CD4-positive, alpha-beta T cell treated with Interleukin-15 for 4 hours (primary cell): Measurements from ENCODE around the gene CRAT.

Source experiments
- DNase-seq: peaks from one replicate; pipeline ENCODE4 v3.0.0-alpha.2; 2020; ENCODE audit warnings: low spot score

The CRAT gene

DNA sequence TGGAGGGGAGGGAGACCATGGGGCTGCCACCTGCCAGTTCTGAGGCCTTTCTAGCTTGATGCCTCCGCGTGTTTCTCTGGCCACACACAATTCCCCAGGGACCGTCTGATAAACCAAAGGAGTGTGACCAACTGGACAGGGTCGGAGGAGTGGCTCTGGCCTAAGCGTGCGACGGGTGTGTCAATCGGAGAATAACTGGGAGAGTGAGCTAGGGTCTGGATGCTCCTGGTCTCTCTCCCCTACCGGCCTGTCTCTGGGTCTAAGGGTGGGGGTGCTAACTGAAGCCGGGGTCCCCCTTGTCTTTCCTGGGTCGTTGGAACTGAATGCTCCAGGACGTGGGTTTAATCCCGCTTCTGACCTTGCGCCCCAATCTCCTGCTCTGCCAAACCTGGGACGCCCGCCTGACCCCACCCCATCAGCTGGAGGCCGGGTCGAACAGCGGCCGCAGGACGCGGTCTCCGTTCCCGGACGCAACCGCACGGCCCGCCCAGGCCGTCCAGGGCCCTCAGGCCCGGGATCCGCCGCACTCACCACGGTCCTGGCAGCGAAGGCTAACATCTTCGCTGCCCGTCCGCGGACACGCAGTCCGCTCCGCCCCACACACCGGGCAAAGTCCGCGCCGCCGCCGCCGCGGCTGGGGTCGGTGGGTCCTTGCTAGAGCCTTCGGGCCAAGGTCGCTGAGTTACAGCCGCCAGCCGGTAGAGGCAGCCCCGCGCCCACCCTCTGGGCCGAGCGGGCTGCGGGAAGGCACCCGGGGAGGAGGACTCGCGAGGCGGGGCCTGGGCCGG, 447 bp downstream of the CRAT start:
- no peak for DNase-seq

DNA sequence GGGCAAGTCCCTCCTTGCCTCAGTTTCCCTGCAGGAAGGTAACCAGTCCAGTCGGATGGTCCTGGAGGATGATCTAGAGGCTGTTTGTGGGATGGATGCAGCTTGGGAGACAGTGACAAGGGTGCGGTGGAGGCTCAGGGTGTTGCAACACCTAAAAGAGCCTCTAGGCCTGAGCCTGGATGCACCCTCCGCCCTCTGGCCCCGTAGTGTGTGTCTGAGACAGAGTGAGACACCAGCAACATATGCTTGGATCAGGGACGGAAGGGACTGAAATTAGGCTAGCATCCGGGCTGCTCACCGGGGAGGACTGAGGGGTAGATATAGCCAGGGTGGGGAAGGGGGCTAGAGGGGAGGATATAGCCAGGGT, 1.1 kb downstream of the CRAT start:
- no peak for DNase-seq

DNA sequence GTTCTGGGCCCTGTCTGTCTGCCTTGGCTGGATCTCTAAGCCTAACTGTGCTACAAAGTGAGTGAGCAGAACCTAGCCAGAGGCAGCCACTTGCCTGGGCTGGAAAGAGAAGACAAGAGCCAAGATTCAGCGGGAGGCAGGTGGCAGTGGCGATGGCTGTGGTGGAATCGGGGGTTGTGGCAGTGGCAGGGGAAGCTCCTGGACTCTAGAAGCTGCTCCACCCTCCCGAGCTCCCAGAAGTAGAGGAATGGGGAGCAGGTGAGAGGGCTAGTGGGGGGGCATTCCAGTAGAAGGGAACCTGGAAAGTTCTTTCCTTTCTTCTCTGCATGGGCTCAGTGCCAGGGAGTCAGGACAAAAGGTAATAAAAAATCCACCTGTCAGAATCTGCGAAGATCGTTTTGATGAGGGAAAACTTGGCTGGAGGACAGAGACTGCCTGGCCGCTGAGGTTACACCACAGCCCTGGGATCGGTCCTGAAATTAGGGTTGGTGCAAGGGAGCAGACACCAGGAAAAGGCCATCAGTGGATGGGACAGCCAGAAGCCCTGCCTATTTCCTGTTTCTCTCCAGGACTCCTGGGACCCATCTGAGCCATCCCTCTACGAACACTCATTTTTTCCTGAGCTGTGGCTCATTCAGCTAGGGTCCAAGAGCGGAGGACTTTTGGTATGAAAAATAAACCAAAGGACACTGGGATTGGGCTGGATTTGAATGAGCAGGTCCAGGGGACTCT, 1.6 kb downstream of the CRAT start:
- no peak for DNase-seq

DNA sequence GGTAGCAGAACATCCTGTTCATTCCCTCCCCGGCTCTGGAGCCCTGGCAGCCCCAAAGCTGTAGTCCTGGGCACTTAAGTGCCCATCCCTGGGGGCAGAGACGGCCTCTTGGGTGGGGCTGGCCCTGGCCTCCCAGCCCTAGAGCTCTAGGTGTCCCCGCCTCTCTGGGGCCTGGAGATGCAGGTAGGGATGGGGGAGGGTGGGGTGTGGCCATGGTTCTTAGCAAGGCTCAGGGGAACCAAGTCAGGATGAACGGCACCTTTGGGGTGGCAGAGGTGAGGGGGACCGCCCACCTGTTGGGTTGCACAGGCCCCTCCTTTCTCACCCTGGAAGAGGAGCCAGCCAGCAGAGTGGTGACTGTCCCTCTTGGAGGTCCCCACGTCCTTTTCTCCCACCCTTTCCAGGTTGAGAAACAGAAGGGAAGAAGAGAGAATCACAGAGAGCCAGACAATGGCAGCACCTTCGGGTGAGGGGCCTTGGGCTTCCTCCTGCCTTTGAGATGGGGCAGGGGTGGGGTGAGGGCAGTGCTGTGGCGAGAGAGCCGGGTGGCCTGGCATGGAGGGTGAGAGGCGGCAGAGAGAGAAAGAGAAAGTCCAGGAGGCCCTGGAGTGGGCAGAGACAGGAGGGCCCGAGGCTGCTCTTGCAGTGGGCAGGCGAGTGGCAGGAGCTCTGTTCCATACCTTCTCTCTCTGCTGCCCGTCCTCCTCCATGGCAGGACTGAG, 2.3 kb downstream of the CRAT start:
- no peak for DNase-seq

DNA sequence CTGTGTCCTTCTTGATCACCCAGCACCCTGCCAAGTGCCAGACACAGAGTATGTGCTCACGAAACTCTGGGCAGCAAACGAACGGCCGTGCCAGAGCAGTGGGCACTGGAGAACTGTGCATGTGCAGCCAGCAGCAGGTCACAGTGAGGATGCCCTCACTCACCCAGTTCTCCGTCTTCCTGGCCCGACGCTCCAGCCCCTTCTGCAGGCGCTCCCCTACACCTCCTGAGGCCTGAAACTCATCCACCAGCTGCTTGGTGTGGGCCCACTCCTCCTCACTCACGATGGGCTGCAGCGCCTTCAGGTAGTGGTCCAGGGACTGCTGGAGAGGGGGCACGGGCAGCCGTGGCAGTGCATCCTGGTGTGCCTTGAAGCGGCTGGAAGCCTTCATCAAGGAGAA, 2.9 kb downstream of the CRAT start:
- DNase-seq = no peak

DNA sequence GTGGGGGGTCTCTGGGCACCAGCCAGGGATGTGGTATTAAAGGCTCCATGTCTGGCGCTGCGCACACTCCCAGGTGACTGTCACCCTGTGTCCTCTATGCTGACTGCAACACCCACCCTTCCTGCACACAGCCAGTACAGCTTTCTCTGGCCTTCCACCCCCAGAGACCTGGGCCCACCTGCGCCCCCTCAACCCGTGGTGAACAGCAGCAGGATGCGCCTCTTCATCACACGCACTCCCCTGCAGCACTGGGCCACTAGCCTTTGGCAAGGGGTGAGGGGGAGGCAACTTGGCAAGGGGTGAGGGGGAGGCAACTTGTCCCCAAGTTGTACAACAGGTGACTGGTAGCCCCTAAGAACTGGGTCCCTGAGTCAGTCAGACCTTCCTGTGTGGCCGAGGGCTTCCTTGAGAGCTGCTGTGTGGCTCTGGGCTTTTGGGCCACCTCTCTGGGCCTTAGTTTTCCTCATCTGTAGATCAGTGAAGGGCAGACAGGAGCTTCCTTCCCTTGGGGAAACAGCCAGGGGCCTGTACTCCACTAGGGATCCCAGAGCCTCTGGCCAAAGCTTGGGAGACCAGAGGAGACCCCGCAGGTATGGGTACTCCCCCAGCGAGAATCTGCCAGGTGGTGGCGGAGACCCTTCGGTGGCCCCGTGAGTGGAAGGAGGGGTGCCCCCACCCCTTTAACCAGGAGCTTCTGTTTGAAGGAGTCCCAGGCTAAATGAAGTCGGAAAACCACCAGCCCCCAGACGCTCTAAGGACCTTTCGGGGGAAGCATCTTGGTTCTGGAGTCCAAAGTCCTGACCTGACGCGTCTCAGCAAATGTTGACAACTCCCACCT, 4.5 kb downstream of the CRAT start:
- DNase-seq = no peak

DNA sequence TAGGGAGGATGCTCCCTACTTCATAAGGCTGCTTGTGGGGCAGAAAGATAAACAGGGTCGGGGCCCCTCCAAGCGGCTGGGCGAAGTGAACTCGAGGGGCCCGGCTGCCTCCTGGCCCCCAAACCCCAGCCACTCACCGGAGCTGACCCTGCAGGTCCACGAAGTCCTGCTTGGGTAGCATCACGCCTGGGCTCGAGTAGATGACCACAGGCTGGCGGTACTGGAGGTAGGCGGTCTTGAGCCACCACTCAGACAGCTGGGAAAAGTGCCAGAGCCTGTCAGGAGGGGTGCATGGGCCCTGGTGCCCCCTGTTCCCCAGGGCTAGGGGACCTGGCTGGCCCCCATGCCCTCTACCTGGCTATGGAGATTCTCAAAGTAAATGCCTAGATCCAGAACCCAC, 6.5 kb downstream of the CRAT start:
- DNase-seq = no peak

DNA sequence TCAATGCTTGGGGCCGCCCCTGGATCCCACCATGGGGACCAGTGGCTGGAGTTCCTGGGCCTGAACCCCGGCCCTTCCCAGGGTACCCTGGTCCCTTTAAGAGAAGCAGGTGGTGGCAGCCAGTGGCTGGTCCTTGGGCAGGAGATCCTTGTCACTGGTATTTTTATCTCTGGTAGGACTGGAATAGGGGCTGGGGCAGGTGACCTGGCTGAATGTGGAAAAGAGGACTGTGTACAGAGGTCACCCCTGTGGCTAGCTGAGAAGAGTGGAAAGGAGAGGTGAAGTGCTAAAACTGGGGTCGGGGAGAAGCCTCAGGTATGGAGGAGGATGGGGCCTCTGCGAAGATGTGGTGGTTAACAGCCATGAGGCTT, 7.0 kb downstream of the CRAT start:
- DNase-seq = no peak

DNA sequence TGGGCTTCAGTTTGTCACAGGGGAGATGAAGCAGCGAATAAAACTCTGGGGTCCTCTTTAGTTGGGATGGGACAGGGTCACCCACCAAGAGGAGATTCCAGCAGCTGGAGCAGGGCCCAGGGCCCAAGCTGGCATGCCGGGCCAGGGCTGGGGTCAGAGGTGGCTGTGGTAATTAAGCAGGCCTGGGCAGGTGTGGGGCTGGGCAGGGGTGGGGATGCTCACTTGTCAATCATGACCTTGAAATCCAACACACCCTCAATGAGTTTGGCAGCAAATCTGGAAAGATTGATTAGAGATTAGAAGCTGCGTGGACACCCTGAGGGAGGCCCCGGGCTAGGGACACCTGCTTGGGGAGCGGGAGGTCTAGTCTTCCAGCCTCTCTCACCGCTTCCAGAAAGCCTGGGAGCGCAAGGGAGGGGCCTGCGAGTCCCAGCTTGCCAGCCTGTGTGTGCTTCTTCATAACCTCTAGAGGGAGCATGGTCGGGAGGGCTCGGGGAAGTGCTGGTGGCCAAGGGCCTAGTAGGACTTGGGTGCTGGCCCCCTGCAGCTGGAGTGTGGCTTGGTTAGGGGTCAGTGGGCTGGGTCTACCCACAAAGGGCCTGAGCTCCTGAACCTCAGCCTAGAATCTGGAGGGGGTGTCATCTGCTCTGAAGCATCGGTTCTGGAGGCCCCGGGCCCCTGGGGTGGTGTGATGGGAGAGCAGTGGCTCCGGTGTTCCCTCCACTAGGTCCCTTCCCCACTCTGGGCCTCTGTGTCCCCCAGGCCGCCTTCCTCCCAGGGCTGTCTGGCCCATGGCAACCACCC, 7.6 kb downstream of the CRAT start:
- DNase-seq = no peak

DNA sequence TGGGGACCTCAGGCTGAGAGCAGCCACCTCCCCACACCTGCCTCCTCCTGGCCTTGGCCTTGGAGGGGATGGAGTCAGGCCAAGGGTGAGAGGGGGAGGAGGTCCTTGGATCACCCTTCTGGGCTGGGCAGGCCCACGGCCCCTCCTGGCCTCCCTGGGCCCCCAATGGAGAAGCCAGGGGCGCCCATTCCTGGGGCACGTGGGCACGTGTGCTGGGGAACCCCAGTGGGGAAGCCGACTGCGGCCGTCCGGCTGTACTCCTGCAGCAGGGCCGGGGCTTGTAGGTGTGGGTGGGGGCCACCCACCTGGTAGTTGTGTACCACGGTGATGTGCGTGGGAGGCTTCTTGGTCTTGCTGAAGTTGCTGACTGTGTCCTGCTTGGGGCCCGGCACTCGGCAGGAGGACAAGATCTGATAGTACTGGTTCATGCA, 8.5 kb downstream of the CRAT start:
- no peak for DNase-seq

DNA sequence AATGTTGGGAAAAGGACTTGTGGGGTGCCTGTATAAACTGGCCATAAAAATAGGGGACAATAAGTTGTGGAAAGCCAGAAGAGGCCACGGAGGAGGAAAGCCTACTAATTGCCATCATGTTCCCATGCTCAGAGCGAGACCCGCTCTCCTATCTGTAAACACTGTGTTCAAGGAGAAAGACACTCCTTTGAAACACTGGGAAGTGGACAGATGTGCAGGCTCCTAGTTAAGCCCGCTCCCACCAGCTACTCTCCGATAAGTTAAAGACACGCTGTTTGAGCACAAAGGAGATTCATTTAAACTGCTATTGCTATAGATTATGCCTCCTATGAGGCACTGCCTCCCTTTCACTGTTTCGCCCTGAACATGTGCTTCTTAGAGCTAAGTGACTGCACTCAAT, 9.3 kb downstream of the CRAT start:
- DNase-seq = no peak

DNA sequence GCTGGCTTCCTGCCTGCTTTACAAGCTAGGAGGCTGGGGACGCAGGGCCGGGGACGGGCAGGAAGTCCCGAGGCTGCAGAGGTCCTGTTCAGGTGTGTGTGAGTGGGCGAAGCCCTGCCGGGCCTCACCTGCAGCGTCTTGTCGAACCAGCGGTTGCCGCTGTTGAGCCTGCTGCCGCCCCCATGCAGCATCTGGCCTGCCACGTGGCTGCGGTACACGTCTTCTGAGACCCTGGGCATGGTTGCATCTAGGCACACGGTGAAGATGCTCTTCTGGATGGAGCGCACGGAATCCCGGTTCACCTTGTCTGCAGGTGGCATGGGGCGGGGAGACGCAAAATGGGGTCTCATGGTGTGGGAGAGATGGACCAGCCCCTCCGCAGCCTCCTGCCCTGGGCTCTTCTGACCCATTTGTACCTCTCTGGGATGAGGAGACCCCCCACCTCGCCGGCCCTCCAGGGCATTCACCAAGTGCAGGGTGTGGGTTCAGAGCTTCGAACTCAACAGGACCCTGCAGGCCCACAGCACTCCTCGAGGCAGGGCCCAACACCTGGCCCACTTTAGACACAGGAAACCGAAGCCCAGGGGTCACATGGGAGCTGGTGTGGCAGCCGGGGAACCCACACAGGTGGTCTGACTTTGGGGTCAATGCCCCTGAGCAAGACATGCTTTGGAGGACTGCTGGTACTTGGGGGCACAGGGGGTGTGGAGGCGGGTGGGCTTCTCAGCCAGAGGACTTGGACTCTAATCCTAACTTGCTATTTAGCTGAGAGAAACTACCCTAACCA, 10.0 kb downstream of the CRAT start:
- DNase-seq = no peak

DNA sequence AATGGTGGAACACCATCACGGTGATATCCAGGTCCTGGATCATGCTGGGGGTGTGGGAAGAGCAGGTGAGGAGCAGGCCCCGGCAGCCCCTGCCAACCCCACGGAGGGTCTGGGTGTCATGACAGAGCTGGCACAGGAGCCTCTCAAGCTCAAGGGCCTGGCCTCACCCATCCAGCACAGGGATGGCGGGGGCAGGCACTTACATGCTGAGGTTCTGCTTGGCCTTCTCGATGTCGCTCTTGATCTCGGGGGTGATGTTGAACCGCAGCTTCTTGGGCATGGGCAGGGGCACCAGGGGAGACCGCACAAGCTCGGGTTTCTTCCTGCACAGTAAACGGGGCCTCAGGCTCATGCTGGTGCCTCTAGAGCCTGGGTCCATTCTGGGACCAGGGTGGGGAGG, 12.3 kb downstream of the CRAT start:
- no peak for DNase-seq

DNA sequence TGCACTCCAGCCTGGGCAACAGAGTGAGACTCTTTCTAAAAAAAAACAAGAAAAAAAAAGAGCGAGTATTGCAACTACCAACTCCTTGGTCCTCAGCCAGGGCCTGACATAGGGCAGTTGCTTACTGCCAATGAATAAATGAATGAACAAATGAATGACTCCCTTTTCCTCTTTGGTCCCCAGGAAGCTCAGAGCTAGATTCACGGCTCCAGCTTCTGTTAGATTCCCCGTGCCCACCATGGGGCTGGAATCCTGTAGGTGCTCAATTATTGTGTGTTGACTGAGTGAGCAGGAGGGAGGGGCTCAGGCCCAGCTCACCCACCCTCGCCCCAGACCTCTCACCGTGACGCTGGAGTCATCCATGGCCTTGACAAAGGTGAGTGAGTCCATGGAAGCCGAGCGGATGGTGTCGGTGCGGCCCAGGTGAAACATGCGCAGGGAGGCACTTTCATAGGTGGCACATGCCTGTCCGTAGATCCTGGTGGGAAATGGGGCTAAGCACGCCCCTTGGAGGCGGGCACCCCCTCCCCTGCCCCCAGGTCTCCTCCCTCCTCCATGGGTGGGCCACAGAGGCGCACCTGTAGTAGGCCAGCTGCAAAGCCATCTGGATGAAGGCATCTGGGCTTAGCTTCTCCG, 12.8 kb downstream of the CRAT start:
- no peak for DNase-seq

DNA sequence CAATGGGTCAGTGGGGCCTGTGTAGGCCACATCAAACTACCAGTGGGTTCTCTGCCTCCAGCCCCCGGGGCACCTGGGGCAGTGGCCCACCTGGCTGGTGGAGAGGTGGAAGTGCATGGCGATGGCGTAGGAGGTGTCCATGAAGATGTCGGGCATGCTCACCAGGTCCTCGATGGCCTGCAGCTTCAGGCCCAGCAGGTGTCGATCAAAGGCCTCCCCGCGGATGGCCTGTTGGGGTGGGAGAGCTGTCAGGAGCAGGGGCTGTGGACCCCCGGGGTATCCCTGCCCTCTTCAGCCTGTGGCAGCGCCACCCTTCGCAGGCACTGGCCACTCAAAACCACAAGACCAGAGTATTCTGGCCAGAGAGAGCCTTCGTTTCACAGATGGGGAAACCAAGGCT, 14.7 kb downstream of the CRAT start:
- no peak for DNase-seq

DNA sequence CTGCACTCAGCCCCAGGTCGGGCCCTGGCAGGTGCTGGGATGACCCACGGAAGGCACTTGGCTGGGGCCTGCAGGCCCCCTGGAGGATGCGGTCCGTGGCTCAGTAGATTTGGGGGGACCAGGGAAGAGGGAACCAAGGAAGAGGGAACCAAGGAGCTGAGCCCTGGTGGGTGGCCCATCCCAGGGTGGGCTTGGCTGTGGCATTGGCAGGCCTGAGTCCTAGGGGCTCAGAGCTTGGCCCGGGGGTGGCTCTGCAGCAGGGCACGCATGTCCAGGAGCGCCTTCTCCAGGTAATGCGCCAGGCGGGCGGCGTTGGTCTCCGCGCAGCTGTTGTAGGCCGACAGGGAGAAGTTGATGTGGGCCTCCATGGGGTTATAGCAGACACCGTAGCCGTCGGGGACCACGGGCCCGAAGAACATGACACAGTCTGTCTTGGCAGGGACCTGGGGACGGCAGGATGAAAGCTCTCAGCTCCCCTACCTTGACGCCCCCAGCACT, 15.4 kb downstream of the CRAT start:
- no peak for DNase-seq

DNA sequence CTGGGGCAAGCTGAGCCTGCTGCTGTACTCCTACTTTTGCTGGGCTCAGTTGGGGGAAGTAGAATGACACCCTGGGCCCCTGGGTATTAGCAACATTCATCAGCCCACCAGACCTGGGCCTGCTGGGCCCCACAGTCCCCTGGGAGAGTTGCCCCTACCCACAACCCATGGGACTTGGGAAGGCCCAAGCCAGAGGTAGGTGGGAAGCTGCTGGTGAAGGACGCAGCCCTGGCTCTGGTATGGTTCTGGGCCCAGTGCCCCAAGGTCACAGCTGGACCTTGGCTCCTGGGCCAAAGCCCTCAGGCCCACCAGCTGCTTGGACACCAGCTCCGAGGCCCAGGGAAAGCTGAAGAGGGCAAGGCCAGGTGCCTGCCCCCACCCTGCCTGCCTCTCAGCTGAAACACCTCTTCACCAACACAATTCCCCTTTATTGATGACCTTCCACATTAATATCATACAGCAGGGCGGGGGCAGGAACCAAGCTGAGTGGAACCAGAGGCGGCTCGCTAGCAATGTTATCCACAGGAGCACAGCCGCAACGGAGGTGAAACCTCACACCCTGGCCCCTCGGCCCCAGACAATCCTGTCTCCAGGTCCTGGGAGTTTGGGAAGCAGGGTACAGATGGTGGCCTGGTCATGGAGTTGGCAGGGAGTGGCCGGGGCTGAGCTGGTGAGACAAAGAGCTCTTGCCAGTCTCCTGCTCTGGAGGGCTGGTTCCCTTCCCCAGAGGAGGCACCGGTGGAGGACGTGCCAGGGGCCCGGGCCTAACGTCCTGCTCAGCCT, 16.0 kb downstream of the CRAT start:
- DNase-seq = no peak

DNA sequence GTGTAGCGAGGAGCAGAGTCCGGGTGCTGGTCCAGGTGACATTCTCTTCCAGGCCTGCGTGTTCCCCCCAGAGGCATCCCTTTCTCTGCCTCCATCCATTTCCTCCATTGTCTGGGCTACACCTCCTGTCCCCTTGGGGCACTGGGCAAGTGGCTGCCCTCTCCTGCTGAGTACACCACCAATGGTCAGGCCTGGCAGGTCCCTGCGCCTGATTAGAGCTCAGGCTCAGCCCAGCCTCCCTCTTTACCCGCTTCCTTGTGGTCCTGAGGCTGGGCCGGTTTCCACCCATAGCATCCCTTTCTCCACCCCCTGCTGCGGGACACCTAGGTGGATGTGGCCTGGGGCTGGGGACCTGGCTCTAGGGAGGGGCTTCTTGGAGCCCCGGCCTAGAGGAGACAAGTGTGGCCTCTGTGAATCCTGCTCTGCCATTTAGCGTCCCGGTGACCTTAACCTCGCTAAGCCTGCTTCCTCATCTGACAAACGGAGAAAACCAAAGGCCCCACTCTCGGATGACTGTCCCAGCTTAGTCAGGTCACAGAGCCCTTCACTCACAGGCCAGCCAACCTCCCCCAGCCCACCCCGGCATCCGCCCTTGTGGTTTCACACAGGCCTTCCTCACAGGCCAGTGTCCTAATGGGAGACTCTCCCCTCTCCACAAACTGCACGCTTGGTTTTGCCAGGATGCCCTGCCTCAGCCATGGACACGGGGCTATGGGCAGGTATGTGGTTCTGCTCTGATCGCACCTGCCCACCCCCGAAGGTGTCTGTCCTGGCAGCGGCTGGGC, 16.8 kb downstream of the CRAT start:
- DNase-seq = no peak
